HG03280 (cell line): ENCODE data around the gene TBC1D5.

Experiments
- ATAC-seq: cut with Tn5 transposase; IDR thresholded peaks from one replicate; pipeline ENCODE4 v1.9.1; 2021; ENCODE audit warnings: mild to moderate bottlenecking, moderate library complexity; ENCODE audit not compliant: unreplicated experiment

TBC1D5 gene

GRCh38 chr3:17121336-17121735 is 621.1 kb downstream of the TBC1D5 start:
- ATAC-seq = no peak

GRCh38 chr3:17120115-17120514 is 622.3 kb downstream of the TBC1D5 start:
- no peak for ATAC-seq

GRCh38 chr3:17119201-17120072 is 623.0 kb downstream of the TBC1D5 start:
- ATAC-seq = no peak

GRCh38 chr3:17118771-17119170 is 623.7 kb downstream of the TBC1D5 start:
- no peak for ATAC-seq

- no peak for ATAC-seq
These were observed 626.3 kb downstream of the TBC1D5 start for GRCh38 chr3:17116007-17116600.

GRCh38 chr3:17115186-17115585 is 627.2 kb downstream of the TBC1D5 start:
- no peak for ATAC-seq

- no peak for ATAC-seq
These were observed 630.8 kb downstream of the TBC1D5 start for GRCh38 chr3:17111586-17111985.

- no peak for ATAC-seq
These were observed 631.6 kb downstream of the TBC1D5 start for GRCh38 chr3:17110660-17111396.
